B cell (primary cell): ENCODE measurements around the gene LRRC55. TPM values are rescaled to one million over a fixed set of nuclear protein-coding genes. Genes with fewer than 3 reads are reported as not detected.
A peak's percentile ranks its signal among the peaks of the same experiment; 100 is the strongest.

Experiments
- ATAC-seq: fragments of 200-7000 bp; cut with Tn5 transposase; one replicate; pipeline ENCODE4 v1.10.0; 2021; ENCODE audit warnings: low read depth, mild to moderate bottlenecking, moderate number of reproducible peaks, moderate library complexity
- CTCF ChIA-PET: fragments of 350-600 bp; sonication (Branson Sonifier 250); formaldehyde crosslinking; loops from one replicate; lab custom pipeline; 2021; ENCODE audit warnings: antibody characterized with exemption, inconsistent platforms; lab: Charles Lee
- POLR2A ChIA-PET: fragments of 350-600 bp; sonication (Branson Sonifier 250); formaldehyde crosslinking; loops from one replicate; lab custom pipeline; 2021; ENCODE audit warnings: antibody characterized with exemption; lab: Charles Lee
- DNase-seq: peaks from one replicate; pipeline ENCODE4 v3.0.0; 2013
- H2AFZ ChIP-seq: 2 replicates; pipeline ENCODE4 v1.6.1; 2012; ENCODE audit warnings: mild to moderate bottlenecking, low read depth, low read length; ENCODE audit not compliant: insufficient read depth, poor library complexity, severe bottlenecking
- H3K27ac ChIP-seq, 2 donors: 1 replicate in 1 of 2; 2 replicates in 1 of 2; pipeline ENCODE4 v1.5.1; 2012 to 2013; ENCODE audit warnings: low read length in 2 of 2, mild to moderate bottlenecking in 2 of 2, moderate library complexity in 1 of 2
- H3K27me3 ChIP-seq, 4 experiments: fragments of 200-600 bp in 1 of 4; sonication (generic) in 1 of 4; replicated peaks in 1 of 4; 1 replicate in 2 of 4; 2 replicates in 2 of 4; pipeline versions ENCODE4 v1.6.1 to v1.7.0; 2013 to 2016; ENCODE audit warnings: low read length in 3 of 4, mild to moderate bottlenecking in 2 of 4, mixed read lengths in 1 of 4, moderate library complexity in 1 of 4; ENCODE audit not compliant: insufficient read depth in 4 of 4, control insufficient read depth in 3 of 4; ENCODE audit errors: control extremely low read depth in 1 of 4
- H3K36me3 ChIP-seq, 2 experiments: replicated peaks in 1 of 2; 1 replicate in 1 of 2; 2 replicates in 1 of 2; pipeline versions ENCODE4 v1.6.1 to v1.7.1; 2013; ENCODE audit warnings: low read length in 1 of 2; ENCODE audit not compliant: insufficient read depth in 2 of 2, control insufficient read depth in 1 of 2; ENCODE audit errors: control extremely low read depth in 1 of 2, extremely low read depth in 1 of 2
- H3K4me1 ChIP-seq, 2 donors: fragments of 200-600 bp in 1 of 2; sonication (generic) in 1 of 2; 1 replicate in 1 of 2; 2 replicates in 1 of 2; pipeline versions ENCODE4 v1.5.1 to v1.6.1; 2013 to 2017; ENCODE audit warnings: low read length in 2 of 2; ENCODE audit not compliant: control insufficient read depth in 2 of 2, insufficient read depth in 2 of 2
- H3K4me2 ChIP-seq: replicated peaks from 2 replicates; pipeline ENCODE3; 2012; ENCODE audit warnings: mild to moderate bottlenecking, low read depth, low read length; ENCODE audit not compliant: poor library complexity, severe bottlenecking
- H3K4me3 ChIP-seq, 5 experiments: fragments of 200-600 bp in 1 of 5; sonication (generic) in 1 of 5; 1 replicate in 3 of 5; 2 replicates in 2 of 5; pipeline versions ENCODE4 v1.5.1 to v1.7.0; 2011 to 2016; ENCODE audit warnings: low read length in 4 of 5, mild to moderate bottlenecking in 4 of 5, low read depth in 2 of 5, control low read depth in 1 of 5, moderate library complexity in 1 of 5; ENCODE audit not compliant: insufficient read depth in 1 of 5; ENCODE audit errors: control extremely low read depth in 1 of 5, extremely low read depth in 1 of 5
- H3K79me2 ChIP-seq: fragments of 200-600 bp; sonication (generic); one replicate; pipeline ENCODE4 v1.6.0; 2016; ENCODE audit warnings: low read length; ENCODE audit not compliant: control insufficient read depth, insufficient read depth
- H3K9ac ChIP-seq: fragments of 200-600 bp; sonication (generic); 2 replicates; pipeline ENCODE4 v1.6.1; 2017; ENCODE audit warnings: mild to moderate bottlenecking, low read length, moderate library complexity
- H3K9me3 ChIP-seq, 3 donors: one replicate each; pipeline versions ENCODE4 v1.6.1 to v1.7.1; 2013; ENCODE audit warnings: low read length in 2 of 3; ENCODE audit not compliant: control insufficient read depth in 2 of 3, insufficient read depth in 1 of 3; ENCODE audit errors: control extremely low read depth in 1 of 3
- H4K20me1 ChIP-seq: 2 replicates; pipeline ENCODE4 v1.6.0; 2012; ENCODE audit warnings: mild to moderate bottlenecking, low read length; ENCODE audit not compliant: insufficient read depth, control insufficient read depth, poor library complexity, severe bottlenecking
- H3K27ac Mint-ChIP-seq: one replicate; pipeline ENCODE4 v1.8.0; 2021; ENCODE audit warnings: mixed read lengths
- H3K27me3 Mint-ChIP-seq: one replicate; pipeline ENCODE4 v1.8.0; 2021; ENCODE audit warnings: mixed read lengths
- H3K4me1 Mint-ChIP-seq: one replicate; pipeline ENCODE4 v1.8.0; 2021; ENCODE audit warnings: mixed read lengths
- H3K4me3 Mint-ChIP-seq: one replicate; pipeline ENCODE4 v1.8.0; 2021; ENCODE audit warnings: mixed read lengths
- H3K9me3 Mint-ChIP-seq: one replicate; pipeline ENCODE4 v1.8.0; 2022; ENCODE audit warnings: mixed read lengths; ENCODE audit not compliant: insufficient read depth
- EZH2 ChIP-seq: IDR thresholded peaks from 2 replicates; pipeline ENCODE4 v1.6.1; 2012; ENCODE audit warnings: borderline replicate concordance, low read depth, mild to moderate bottlenecking, moderate library complexity, low read length; ENCODE audit not compliant: insufficient read depth, poor library complexity, severe bottlenecking
- WGBS: methylation state at CpG from one replicate; pipeline ENCODE4 v1.1.5; 2013; ENCODE audit warnings: missing lambda C conversion rate; ENCODE audit not compliant: insufficient coverage; 5-methylcytosine and 5-hydroxymethylcytosine counted together
- intact Hi-C: fragments of 100-400 bp; cut with micrococcal nuclease; formaldehyde crosslinking; loops from one replicate; pipeline ENCODE4 v1.10.0; 2022
- polyA plus RNA-seq: library from polyadenylated mRNA; depleted of rRNA; stranded (reverse); fragments of >200 nt; gene quantifications from 2 replicates; pipeline ENCODE4 v1.2.3, GENCODE V29; 2012
- total RNA-seq, 2 donors: library from RNA; stranded (reverse); fragments of 120-200 nt in 1 of 2; gene quantifications; 1 replicate in 1 of 2; 2 replicates in 1 of 2; pipeline versions ENCODE4 v1.2.3 to v1.2.4, GENCODE V29; 2013 to 2022
- TF ChIP-seq, protein P1 (sequence below): fragments of 200-600 bp; IDR thresholded peaks from one replicate; pipeline ENCODE4 v1.8.0; 2022; ENCODE audit warnings: antibody characterized with exemption, mild to moderate bottlenecking

The LRRC55 gene
- total and polyA plus RNA-seq, 2 donors (not counting 1 experiment from before 2014, with no cell fraction given) = not detected

DNA sequence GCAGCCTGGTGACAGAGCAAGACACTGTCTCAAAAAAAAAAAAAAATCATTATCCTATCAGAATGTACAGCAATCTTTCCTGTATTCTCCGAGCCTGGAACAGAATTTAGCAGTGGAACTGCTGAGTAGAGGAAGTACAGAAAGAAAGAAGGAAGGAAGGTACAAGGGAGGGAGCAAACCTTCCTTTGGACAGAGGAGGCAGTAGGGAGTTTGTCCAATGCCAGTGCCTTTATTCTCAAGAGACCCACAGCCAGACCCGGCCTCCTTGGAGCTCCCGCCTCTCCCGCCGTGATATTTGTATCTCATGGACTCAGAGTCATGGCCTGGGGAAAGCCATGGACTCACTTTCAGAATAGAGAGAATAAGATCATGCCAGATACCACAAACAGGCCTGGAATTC lies 37.7 kb upstream of the LRRC55 start:
- Mint-ChIP-seq H3K9me3 (no peaks in the 10 kb centered on the region), H3K27me3 (peaks cover 7% of the 10 kb centered on the region), H3K4me3 (no peak overlapping the region), H3K4me1 (no peaks in the 10 kb centered on the region), H3K27ac (no peak overlapping the region)
- TF ChIP-seq, protein P1, sequence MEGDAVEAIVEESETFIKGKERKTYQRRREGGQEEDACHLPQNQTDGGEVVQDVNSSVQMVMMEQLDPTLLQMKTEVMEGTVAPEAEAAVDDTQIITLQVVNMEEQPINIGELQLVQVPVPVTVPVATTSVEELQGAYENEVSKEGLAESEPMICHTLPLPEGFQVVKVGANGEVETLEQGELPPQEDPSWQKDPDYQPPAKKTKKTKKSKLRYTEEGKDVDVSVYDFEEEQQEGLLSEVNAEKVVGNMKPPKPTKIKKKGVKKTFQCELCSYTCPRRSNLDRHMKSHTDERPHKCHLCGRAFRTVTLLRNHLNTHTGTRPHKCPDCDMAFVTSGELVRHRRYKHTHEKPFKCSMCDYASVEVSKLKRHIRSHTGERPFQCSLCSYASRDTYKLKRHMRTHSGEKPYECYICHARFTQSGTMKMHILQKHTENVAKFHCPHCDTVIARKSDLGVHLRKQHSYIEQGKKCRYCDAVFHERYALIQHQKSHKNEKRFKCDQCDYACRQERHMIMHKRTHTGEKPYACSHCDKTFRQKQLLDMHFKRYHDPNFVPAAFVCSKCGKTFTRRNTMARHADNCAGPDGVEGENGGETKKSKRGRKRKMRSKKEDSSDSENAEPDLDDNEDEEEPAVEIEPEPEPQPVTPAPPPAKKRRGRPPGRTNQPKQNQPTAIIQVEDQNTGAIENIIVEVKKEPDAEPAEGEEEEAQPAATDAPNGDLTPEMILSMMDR = no peak
- TF ChIP-seq EZH2 = no peak
- no peak for ATAC-seq
- no peaks in the 10 kb centered on the region for H3K4me1 ChIP-seq
- peaks cover 0 to 6% (median 0%) of the 10 kb centered on the region in 3 donors for H3K9me3 ChIP-seq
- no peak overlapping the region for H3K27ac ChIP-seq
- H3K4me2 ChIP-seq = no peak overlapping the region
- ChIA-PET CTCF (no interaction called here), POLR2A (no interaction called here)
- DNase-seq = no peak
- intact Hi-C loops = no loop called here
- no peaks in the 10 kb centered on the region for H3K36me3 ChIP-seq
- H3K79me2 ChIP-seq = no peaks in the 10 kb centered on the region
- H2AFZ ChIP-seq = no peak overlapping the region
- WGBS = 71% methylated on average over 4 of the region's 5 CpGs
- H3K27me3 ChIP-seq = peaks cover 0 to 5% (median 0%) of the 10 kb centered on the region in 4 experiments
- H3K4me3 ChIP-seq = no peak overlapping the region
- H3K9ac ChIP-seq = no peak overlapping the region
- H4K20me1 ChIP-seq = no peaks in the 10 kb centered on the region

DNA sequence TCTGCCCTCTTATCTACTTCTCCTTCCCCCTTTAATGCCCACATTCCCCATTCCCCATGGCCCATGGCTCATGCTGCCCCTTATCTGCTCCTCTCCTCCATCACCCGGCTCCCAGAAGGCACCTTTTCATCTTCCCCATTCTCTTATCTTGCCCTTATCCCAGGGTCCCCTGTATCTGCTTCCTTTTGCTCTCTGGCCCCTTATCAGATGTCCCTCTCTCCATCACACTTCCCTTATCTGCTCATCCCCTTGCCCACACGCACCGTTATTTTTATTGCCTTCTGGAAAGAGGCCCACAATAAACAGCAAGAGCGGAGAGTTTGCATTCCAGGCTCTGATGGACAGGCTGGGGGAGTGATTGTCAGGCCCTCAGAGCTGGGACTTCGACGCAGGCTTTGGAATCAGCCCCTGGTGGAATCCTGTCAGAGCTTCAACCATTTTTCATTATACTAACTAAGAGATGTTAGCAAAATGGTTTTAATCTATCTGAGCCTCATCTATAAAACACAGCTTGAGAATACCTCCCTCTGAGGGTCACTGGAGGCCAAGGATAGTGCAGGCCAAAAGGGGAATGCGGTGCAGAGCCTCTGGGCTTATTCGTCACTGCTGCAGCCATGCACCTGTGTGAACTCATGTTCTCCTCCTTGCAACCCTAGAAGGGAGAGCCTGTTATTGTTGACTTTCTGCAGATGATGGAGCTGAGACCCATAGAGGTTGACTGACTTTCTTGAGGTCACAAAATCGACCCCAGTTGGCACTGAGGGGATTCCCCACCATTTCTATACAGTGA lies 37.0 kb upstream of the LRRC55 start:
- intact Hi-C loops = no loop called here
- Mint-ChIP-seq H3K4me1 (no peaks in the 10 kb centered on the region), H3K27me3 (peaks cover 7% of the 10 kb centered on the region), H3K9me3 (no peaks in the 10 kb centered on the region), H3K4me3 (no peak overlapping the region), H3K27ac (no peak overlapping the region)
- WGBS = 39% methylated on average over 4 of the region's 9 CpGs
- H3K27ac ChIP-seq = no peak overlapping the region
- no peak overlapping the region for H3K9ac ChIP-seq
- no peak for ATAC-seq
- DNase-seq = peak; percentile 2
- POLR2A ChIA-PET = no interaction called here
- no peak overlapping the region for H3K4me2 ChIP-seq
- H3K79me2 ChIP-seq = no peaks in the 10 kb centered on the region
- H3K4me3 ChIP-seq = no peak overlapping the region
- CTCF ChIA-PET = no interaction called here
- H3K36me3 ChIP-seq = no peaks in the 10 kb centered on the region
- peaks cover 0 to 5% (median 0%) of the 10 kb centered on the region in 4 experiments for H3K27me3 ChIP-seq
- no peaks in the 10 kb centered on the region for H3K4me1 ChIP-seq
- H3K9me3 ChIP-seq = peaks cover 0 to 6% (median 0%) of the 10 kb centered on the region in 3 donors
- H4K20me1 ChIP-seq = no peaks in the 10 kb centered on the region
- no peak overlapping the region for H2AFZ ChIP-seq
- no peak for TF ChIP-seq EZH2
- TF ChIP-seq, protein P1 = no peak
